CD14-positive monocyte (primary cell): ENCODE data around the gene B4GALT2. TPM values are rescaled to one million over a fixed set of nuclear protein-coding genes. Genes with fewer than 3 reads are reported as not detected.

Experiments
- DNase-seq, 3 donors: peaks; one replicate each; pipeline ENCODE4 v3.0.0-alpha.2; 2011 to 2022
- H2AFZ ChIP-seq: 2 replicates; pipeline ENCODE4 v1.6.0; 2012; ENCODE audit warnings: mild to moderate bottlenecking, low read depth, low read length, inconsistent platforms; ENCODE audit not compliant: insufficient read depth, poor library complexity, severe bottlenecking
- H3K27ac ChIP-seq, 2 donors: 1 replicate in 1 of 2; 2 replicates in 1 of 2; pipeline ENCODE4 v1.5.1; 2012 to 2013; ENCODE audit warnings: low read length in 2 of 2, control low read depth in 1 of 2, inconsistent platforms in 1 of 2, low read depth in 1 of 2, mild to moderate bottlenecking in 1 of 2
- H3K27me3 ChIP-seq, 2 donors: one replicate each; pipeline versions ENCODE4 v1.6.0 to v1.6.1; 2011 to 2013; ENCODE audit warnings: low read length in 2 of 2; ENCODE audit not compliant: control insufficient read depth in 2 of 2, insufficient read depth in 2 of 2
- H3K36me3 ChIP-seq, 2 donors: replicated peaks in 1 of 2; 1 replicate in 1 of 2; 2 replicates in 1 of 2; pipeline versions ENCODE4 v1.5.1 to v1.6.1; 2012 to 2013; ENCODE audit warnings: low read length in 2 of 2, control low read depth in 1 of 2, inconsistent platforms in 1 of 2, mild to moderate bottlenecking in 1 of 2; ENCODE audit not compliant: insufficient read depth in 2 of 2, control insufficient read depth in 1 of 2
- H3K4me1 ChIP-seq, 2 donors: 1 replicate in 1 of 2; 2 replicates in 1 of 2; pipeline versions ENCODE4 v1.5.1 to v1.6.1; 2012 to 2013; ENCODE audit warnings: low read length in 2 of 2, control low read depth in 1 of 2, inconsistent platforms in 1 of 2, mild to moderate bottlenecking in 1 of 2, moderate library complexity in 1 of 2; ENCODE audit not compliant: insufficient read depth in 2 of 2, control insufficient read depth in 1 of 2
- H3K4me2 ChIP-seq: replicated peaks from 2 replicates; pipeline ENCODE3; 2012; ENCODE audit warnings: low read length, moderate library complexity, mild to moderate bottlenecking; ENCODE audit not compliant: poor library complexity, severe bottlenecking; ENCODE audit errors: extremely low read depth
- H3K4me3 ChIP-seq, 3 experiments: fragments of 200-600 bp in 1 of 3; sonication (generic) in 1 of 3; replicated peaks in 1 of 3; 1 replicate in 2 of 3; 2 replicates in 1 of 3; pipeline ENCODE4 v1.5.1; 2011 to 2013; ENCODE audit warnings: low read length in 3 of 3, mild to moderate bottlenecking in 3 of 3, control low read depth in 2 of 3, low read depth in 2 of 3, inconsistent platforms in 1 of 3, moderate library complexity in 1 of 3
- H3K79me2 ChIP-seq: 2 replicates; pipeline ENCODE4 v1.6.0; 2012; ENCODE audit warnings: mild to moderate bottlenecking, control low read depth, inconsistent platforms, low read length, moderate library complexity; ENCODE audit not compliant: insufficient read depth
- H3K9ac ChIP-seq: 2 replicates; pipeline ENCODE4 v1.6.0; 2017; ENCODE audit warnings: low read length, mild to moderate bottlenecking; ENCODE audit not compliant: insufficient read depth, poor library complexity, severe bottlenecking
- H3K9me3 ChIP-seq, 2 donors: replicated peaks in 1 of 2; 1 replicate in 1 of 2; 2 replicates in 1 of 2; pipeline versions ENCODE4 v1.5.1 to v1.6.1; 2012 to 2013; ENCODE audit warnings: low read length in 2 of 2, control low read depth in 1 of 2; ENCODE audit not compliant: control insufficient read depth in 1 of 2, insufficient read depth in 1 of 2
- H4K20me1 ChIP-seq: 2 replicates; pipeline ENCODE4 v1.6.0; 2012; ENCODE audit warnings: mild to moderate bottlenecking, low read length, control low read depth, moderate library complexity; ENCODE audit not compliant: insufficient read depth
- H3K27ac Mint-ChIP-seq, 7 donors: one replicate each; pipeline ENCODE4 v1.8.0; 2020; ENCODE audit warnings: mild to moderate bottlenecking in 7 of 7, mixed read lengths in 7 of 7, moderate library complexity in 6 of 7, inconsistent platforms in 2 of 7
- H3K27me3 Mint-ChIP-seq, 3 donors: one replicate each; pipeline ENCODE4 v1.8.0; 2021 to 2022; ENCODE audit warnings: low read depth in 3 of 3, mild to moderate bottlenecking in 3 of 3, mixed read lengths in 3 of 3, moderate library complexity in 3 of 3, inconsistent platforms in 1 of 3
- H3K36me3 Mint-ChIP-seq, 2 donors: one replicate each; pipeline ENCODE4 v1.8.0; 2020; ENCODE audit warnings: mixed read lengths in 2 of 2, inconsistent platforms in 1 of 2, mild to moderate bottlenecking in 1 of 2
- H3K4me1 Mint-ChIP-seq: one replicate; pipeline ENCODE4 v1.8.0; 2020; ENCODE audit warnings: mild to moderate bottlenecking, mixed read lengths
- H3K4me3 Mint-ChIP-seq, 2 donors: one replicate each; pipeline ENCODE4 v1.8.0; 2020; ENCODE audit warnings: mild to moderate bottlenecking in 2 of 2, mixed read lengths in 2 of 2, moderate library complexity in 1 of 2
- H3K9me3 Mint-ChIP-seq, 7 donors: one replicate each; pipeline ENCODE4 v1.8.0; 2020 to 2022; ENCODE audit warnings: mixed read lengths in 7 of 7, mild to moderate bottlenecking in 6 of 7, moderate library complexity in 6 of 7, inconsistent platforms in 2 of 7
- WGBS: methylation state at CpG from one replicate; pipeline ENCODE4 v1.1.5; 2013; ENCODE audit warnings: missing lambda C conversion rate; ENCODE audit not compliant: insufficient coverage; 5-methylcytosine and 5-hydroxymethylcytosine counted together
- intact Hi-C, 2 donors: fragments of 100-400 bp; cut with micrococcal nuclease; formaldehyde crosslinking; loops; one replicate each; pipeline versions ENCODE4 v1.15.0 to v1.15.1; 2023
- polyA plus RNA-seq, 3 donors: library from polyadenylated mRNA; depleted of rRNA in 1 of 3; unstranded in 2 of 3; stranded (reverse) in 1 of 3; fragments of 300-500 nt in 2 of 3; fragments of >200 nt in 1 of 3; fragmentation: Illumina TruSeq in 2 of 3; gene quantifications; 1 replicate in 2 of 3; 2 replicates in 1 of 3; pipeline ENCODE4 v1.2.3, GENCODE V29; 2012 to 2021
- TF ChIP-seq, protein P1 (sequence below): fragments of 200-600 bp; IDR thresholded peaks from one replicate; pipeline ENCODE4 v1.8.0; 2022; ENCODE audit warnings: antibody characterized with exemption, mild to moderate bottlenecking

Gene B4GALT2
- polyA plus RNA-seq, 3 donors: 0.30 to 0.35 TPM; not detected in 1

DNA sequence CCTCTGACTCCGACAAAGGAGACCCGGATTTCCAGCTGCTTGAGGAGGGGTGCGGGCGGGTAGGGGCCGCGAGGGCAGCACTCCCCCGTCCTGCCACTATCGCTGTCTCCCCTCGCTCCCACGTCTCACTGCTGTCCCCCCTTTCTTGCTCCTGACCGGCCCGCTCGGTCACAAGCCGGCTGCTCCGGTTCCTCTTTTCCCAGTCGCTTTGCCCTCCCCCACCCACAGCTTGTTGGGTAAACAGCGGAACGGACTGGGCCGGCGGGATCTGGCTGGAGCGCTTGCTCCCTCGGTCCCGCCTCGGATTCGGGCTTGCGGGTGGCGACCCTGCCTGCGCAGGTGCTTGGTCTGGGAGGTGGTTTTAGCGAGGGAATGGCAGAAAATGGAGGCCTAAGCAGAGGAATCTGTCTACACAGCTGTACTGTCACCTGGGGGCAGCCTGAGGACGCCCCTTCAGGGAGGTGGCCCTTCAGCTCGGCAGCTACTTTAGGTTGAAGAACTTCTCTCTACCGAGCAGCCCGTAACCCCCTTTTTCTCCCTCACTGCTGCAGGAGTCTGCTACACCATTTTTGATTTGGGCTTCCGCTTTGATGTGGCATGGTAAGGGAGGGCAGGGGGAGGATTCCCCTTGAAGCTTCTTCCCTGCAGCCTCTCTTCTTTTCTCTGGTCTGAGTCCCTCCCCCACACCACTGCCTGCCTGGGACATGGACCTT lies 3.6 kb upstream of the B4GALT2 start:
- peak overlapping the region; percentile 99 for H2AFZ ChIP-seq

DNA sequence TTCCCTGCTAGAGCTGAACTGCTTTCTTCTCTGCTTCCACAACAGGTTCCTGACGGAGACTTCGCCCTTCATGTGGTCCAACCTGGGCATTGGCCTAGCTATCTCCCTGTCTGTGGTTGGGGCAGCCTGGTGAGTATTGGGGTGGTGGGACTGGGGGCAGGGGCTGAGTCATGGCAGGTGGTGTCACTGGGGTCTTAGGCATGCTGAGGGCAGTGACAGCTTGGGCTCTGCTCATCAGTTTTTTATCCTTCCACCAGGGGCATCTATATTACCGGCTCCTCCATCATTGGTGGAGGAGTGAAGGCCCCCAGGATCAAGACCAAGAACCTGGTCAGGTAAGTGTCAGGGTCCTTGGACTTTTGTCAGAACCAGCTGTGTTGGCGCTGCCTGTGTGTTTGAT lies 3.0 kb upstream of the B4GALT2 start:
- peaks cover 4 to 8% (median 6%) of the 10 kb centered on the region in 3 donors for H3K27me3 Mint-ChIP-seq
- no peaks in the 10 kb centered on the region for H3K27me3 ChIP-seq
- intact Hi-C loops: loop anchor here in 1 of 2 donors (10.0 kb wide), 2 partner anchors 321 to 379 kb away; partner anchors contain the start of genes ERI3 and KDM4A
- H2AFZ ChIP-seq: no peak overlapping the region
- peaks cover 37 to 40% of the 10 kb centered on the region in 2 donors for H3K36me3 Mint-ChIP-seq
- no peak for DNase-seq
- peak overlapping the region; percentile 86 to 98 (median 97) for H3K4me3 ChIP-seq
- no CpG with 5 or more reads among the region's 4 CpGs for WGBS
- TF ChIP-seq, protein P1, sequence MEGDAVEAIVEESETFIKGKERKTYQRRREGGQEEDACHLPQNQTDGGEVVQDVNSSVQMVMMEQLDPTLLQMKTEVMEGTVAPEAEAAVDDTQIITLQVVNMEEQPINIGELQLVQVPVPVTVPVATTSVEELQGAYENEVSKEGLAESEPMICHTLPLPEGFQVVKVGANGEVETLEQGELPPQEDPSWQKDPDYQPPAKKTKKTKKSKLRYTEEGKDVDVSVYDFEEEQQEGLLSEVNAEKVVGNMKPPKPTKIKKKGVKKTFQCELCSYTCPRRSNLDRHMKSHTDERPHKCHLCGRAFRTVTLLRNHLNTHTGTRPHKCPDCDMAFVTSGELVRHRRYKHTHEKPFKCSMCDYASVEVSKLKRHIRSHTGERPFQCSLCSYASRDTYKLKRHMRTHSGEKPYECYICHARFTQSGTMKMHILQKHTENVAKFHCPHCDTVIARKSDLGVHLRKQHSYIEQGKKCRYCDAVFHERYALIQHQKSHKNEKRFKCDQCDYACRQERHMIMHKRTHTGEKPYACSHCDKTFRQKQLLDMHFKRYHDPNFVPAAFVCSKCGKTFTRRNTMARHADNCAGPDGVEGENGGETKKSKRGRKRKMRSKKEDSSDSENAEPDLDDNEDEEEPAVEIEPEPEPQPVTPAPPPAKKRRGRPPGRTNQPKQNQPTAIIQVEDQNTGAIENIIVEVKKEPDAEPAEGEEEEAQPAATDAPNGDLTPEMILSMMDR: no peak
- H3K79me2 ChIP-seq: peaks cover 37% of the 10 kb centered on the region
- H3K4me1 ChIP-seq: peaks cover 43 to 57% of the 10 kb centered on the region in 2 donors
- no peaks in the 10 kb centered on the region for H3K9me3 ChIP-seq
- H3K9ac ChIP-seq: peak overlapping the region; percentile 100
- H3K36me3 ChIP-seq: peaks cover 25 to 37% of the 10 kb centered on the region in 2 donors
- peaks cover 0 to 1% (median 0%) of the 10 kb centered on the region in 7 donors for H3K9me3 Mint-ChIP-seq
- peak overlapping the region; percentile 97 to 99 for H3K27ac ChIP-seq
- H4K20me1 ChIP-seq: peaks cover 45% of the 10 kb centered on the region
- peaks cover 53% of the 10 kb centered on the region for H3K4me1 Mint-ChIP-seq
- H3K4me2 ChIP-seq: peak overlapping the region; percentile 79
- peak overlapping the region in 6 of 7 donors; percentile 0 to 97 (median 95) for H3K27ac Mint-ChIP-seq
- peak overlapping the region; percentile 98 to 99 for H3K4me3 Mint-ChIP-seq

More for the DNA sequence above, 3.6 kb upstream of the B4GALT2 start:
- peak; percentile 77 to 85 (median 83) for DNase-seq
- peaks cover 55% of the 10 kb centered on the region for H3K4me1 Mint-ChIP-seq
- H3K9me3 Mint-ChIP-seq: peaks cover 0 to 1% (median 0%) of the 10 kb centered on the region in 7 donors
- peak overlapping the region; percentile 79 for H3K4me2 ChIP-seq
- H3K36me3 ChIP-seq: peaks cover 25 to 37% of the 10 kb centered on the region in 2 donors
- peaks cover 48 to 61% of the 10 kb centered on the region in 2 donors for H3K4me1 ChIP-seq
- no peaks in the 10 kb centered on the region for H3K9me3 ChIP-seq
- peak overlapping the region; percentile 97 to 99 for H3K27ac ChIP-seq
- peaks cover 45% of the 10 kb centered on the region for H4K20me1 ChIP-seq
- intact Hi-C loops: loop anchor here in 1 of 2 donors (2.0 to 10.0 kb wide), 3 partner anchors 29 to 379 kb away; partner anchors contain the start of genes ERI3, IPO13 and KDM4A
- H3K9ac ChIP-seq: peak overlapping the region; percentile 100
- peak overlapping the region; percentile 86 to 98 (median 97) for H3K4me3 ChIP-seq
- H3K36me3 Mint-ChIP-seq: peaks cover 35 to 42% of the 10 kb centered on the region in 2 donors
- peak overlapping the region; percentile 95 to 97 (median 96) for H3K27ac Mint-ChIP-seq
- H3K79me2 ChIP-seq: peaks cover 43% of the 10 kb centered on the region
- TF ChIP-seq, protein P1: no peak
- no peaks in the 10 kb centered on the region for H3K27me3 ChIP-seq
- H3K4me3 Mint-ChIP-seq: peak overlapping the region; percentile 98 to 99
- H3K27me3 Mint-ChIP-seq: peaks cover 3 to 8% (median 4%) of the 10 kb centered on the region in 3 donors
- 0% methylated on average over 28 of the region's 34 CpGs for WGBS
